ENCODE results near the gene IDI2.

Gene IDI2

GRCh38 chr10:1003884-1004670 is 21.6 kb downstream of the IDI2 start:
- no peak for DNase-seq

GRCh38 chr10:1002425-1003006 is 23.1 kb downstream of the IDI2 start:
- DNase-seq, result no peak

GRCh38 chr10:997266-998022 is 28.2 kb downstream of the IDI2 start:
- DNase-seq, result no peak

DNA sequence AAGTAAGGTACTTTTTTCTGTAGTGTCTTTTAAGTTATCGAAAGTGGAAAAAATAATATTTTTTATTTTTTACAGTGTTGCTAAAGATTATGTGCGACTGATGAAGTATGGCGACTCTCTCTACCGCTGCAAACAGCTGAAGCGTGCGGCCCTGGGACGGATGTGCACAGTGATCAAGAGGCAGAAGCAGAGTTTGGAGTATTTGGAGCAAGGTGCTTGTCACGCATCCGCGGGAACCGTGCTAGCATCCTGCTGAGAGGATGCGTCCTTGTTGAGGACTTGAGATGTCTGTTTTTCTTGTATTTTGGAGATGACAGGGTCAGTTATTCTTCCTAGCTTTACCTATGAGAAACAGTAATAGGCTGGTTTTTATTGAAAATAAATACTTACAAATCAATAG is 29.6 kb downstream of the IDI2 start:
- no peak for DNase-seq

GRCh38 chr10:995559-995926 is 30.1 kb downstream of the IDI2 start:
- no peak for DNase-seq

DNA sequence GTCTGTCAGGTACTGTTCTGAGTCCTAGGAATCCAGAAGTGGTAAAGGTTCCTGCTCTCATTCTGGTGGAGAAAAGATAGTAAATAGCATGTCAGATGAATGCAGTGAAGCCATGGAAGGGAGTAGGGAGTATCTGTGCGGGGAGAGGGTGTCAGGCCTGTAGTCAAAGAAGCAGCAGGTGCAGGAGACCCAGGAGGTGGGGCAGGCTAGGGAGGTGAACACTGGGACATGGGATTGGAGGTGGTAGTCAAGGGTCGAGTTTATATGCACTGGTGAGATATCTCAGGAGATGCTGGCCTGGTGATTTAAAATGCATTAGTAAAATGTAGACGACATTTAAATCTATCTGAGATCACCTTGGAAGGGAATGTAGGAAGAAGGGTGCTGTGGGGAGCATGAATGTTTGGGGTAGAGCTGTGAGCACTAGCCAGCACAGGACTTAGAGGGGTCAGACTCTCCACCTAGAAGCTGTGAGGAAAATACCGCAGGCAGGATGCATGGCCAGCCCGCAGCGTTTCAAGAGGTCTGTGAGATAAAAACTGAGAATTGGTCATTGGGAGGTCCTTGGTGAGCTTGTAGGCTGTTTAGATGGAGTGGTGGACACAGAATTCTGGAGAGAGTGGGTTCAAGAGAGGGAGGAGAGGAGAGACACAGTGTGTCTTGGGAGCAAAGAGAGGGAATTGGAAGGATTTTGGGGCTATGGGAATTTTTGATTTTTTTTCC is 30.7 kb downstream of the IDI2 start:
- no peak for DNase-seq

DNA sequence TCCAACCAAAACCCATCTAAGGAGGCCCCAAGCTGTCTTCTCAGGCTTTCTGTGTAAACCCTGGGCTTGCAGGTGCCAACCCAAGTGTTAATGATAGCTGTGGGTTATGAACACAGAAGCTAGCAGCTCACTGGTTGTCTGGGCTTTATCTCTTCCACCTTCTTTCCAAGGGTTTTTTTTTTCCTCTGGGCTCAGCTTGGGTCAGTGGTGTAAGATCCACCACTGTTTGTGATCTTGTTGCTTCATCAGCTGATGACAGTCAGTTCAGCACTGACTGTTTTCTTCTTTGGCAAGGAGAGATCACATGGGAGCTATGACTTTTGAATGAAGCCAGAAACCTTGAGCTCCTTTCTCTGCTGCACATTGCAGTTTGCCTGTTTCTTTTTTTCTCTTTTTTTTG is 32.8 kb downstream of the IDI2 start:
- no peak for DNase-seq

DNA sequence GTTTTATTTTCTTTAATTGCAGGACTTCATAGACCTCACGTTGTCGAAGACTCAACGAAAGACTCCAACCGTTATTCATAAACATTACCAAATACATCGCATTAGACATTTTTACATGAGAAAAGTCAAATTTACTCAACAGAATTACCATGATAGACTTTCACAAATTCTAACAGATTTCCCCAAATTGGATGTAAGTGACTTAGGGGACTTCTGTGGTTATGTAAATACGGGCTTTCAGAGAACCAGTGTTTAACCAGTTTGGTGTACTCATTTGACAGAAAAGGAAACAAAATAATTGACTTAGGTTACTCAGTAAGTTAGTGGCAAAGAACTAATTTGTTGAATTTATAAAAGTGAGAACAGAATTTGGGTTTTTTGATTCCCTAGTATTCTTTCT is 33.2 kb downstream of the IDI2 start:
- no peak for DNase-seq

DNA sequence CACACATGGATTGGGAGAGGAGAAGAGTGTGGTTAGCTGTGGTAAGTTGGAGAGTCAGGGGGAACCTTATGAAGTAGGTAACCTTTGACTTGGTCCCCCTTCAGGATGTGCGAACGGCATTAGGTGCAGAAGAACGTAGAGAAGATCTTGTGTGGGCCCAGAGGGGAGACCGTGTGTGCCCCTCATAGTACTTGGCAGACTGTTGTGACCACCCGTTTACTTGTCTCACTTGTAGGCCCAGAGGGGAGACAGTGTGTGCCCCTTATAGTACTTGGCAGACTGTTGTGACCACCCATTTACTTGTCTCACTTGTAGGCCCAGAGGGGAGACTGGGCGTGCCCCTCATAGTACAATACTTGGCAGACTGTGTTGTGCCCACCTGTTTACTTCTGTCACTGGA is 34.9 kb downstream of the IDI2 start:
- no peak for DNase-seq

DNA sequence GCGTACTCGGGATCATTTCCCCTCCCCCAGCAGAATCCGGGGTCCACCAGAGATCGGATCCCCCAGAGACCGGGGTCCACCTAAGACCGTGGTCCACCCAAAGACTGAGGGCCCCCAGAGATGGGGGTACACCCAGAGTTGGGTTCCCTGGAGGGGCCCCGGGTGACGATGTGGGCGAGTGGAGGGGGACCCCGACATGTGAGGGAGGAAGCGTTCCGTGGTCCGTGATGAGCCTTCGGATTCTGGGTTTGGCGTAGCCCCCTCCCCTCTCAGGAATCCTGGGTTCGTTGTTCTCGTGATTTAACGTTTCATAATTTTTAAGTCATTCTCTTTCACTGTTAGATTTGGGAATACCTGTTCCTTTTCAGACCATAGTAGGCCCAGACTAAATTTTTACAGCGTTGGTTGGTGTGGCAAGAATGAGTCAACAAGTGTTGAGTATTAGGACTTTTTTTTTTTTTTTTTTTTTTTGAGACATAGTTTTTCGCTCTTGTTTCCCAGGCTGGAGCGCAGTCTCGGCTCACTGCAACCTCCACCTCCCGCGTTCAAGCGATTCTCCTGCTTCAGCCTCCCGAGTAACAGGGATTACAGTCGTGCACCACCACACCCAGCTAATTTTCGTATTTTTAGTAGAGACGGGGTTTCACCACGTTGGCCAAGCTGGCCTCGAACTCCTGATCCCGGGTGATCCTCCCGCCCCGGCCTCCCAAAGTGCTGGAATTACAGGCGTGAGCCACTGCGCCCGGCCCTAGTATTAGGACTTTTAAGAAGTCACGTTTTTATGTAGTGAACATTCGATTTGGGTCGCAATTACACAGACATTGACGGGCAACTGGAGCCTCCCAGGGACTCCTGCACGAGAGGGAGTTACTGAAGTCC is 36.8 kb downstream of the IDI2 start:
- no peak for DNase-seq

- peak; percentile 61 to 80 for DNase-seq
Observed at GRCh38 chr10:987870-988666, 37.6 kb downstream of the IDI2 start, which contains the start of gene GTPBP4. GTPBP4 (plus strand) TSS chr10:988434; CDS start chr10:988480, 46 bp downstream.

- no peak for DNase-seq
Observed at GRCh38 chr10:987620-987869, 38.1 kb downstream of the IDI2 start.

- DNase-seq, result no peak
Observed at GRCh38 chr10:986881-987619, 38.6 kb downstream of the IDI2 start.

DNA sequence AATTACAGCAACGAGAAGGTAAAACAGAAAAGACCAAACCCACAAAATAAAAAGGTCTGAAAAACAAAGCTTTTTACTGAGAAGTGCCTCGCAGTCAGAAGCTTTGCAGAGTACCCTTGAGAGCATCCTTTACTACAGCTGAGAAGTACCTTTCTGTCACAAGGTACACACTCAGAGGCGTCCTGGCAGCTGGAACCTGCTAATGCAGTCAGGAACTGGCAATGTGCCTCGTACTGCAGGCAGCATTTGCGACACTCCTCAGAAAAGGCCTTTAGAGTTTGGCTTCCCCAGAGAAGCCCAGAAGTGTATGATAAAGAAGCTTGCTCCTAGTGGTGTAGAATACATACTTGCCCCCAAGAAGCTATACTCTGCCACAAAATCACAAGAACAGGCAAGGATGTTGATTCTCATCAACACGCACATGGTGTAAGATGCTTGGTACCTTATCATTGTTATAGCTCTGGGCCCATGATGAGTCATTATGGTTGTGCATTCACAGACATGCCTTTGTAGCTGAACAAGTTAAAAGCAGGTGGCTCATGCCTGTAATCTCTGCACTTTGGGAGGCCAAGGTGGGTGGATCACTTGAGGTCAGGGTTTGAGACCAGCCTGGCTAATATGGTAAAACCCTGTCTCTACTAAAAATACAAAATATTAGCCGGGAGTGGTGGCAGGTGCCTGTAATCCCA is 39.4 kb downstream of the IDI2 start:
- no peak for DNase-seq

GRCh38 chr10:985361-985760 is 40.3 kb downstream of the IDI2 start:
- no peak for DNase-seq

GRCh38 chr10:983971-984655 is 41.5 kb downstream of the IDI2 start:
- no peak for DNase-seq

DNA sequence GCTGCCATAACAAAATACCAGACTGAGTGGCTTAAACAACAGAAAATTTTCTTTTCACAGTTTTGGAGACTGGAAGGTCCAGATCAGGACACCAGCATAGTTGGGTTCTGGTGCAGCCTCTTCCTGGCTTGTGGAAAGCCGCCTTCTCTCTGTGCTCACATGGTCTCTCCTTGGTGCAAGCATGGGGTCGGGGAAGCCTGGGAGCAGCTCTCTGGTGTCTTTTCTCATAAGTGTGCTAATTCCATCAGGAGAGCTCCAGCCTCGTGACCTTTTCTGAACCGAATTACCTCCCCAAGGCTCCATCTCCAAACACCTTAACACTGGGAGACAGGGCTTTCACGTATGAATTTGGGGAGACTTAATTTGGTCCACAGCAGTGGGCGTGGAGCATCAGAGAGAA is 42.3 kb downstream of the IDI2 start:
- no peak for DNase-seq

DNA sequence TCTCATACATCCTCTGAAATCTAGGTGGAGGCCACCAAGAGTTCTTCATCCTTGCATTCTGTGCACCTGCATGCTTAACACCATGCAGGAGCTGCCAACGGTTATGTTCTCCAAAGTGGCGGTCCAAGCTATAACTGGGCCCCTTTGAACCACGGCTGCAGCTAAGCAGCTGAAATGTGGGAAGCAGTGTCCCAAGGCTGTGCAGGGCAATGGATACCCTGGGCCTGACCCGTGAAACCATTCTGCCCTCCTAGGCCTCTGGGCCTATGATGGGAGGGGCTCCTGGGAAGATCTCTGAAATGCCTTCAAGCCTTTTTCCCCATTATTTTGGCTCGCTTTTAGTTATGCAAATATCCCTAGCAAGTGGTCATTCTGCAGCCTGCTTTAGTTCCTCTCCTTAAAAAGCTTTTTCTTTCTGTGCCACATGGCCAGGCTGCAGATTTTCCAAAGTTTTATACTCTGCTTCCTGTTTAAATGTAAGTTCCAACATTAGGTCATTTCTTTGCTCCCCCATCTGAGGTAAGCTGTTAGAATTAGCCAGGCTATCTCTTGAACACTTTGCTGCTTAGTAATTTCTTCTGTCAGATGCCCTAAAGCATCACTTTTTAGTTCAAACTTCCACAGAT is 45.1 kb downstream of the IDI2 start:
- DNase-seq, result no peak

- DNase-seq, result no peak
Observed at GRCh38 chr10:978826-979421, 46.7 kb downstream of the IDI2 start.
